Lung (tissue), 12 donors: ENCODE results near the gene KRTAP5-5. TPM values are rescaled to one million over a fixed set of nuclear protein-coding genes. Genes with fewer than 3 reads are reported as not detected.

Experiments
- ATAC-seq: fragments of 200-7000 bp; cut with Tn5 transposase; one replicate; pipeline ENCODE4 v1.9.1; 2020; ENCODE audit warnings: moderate number of reproducible peaks; ENCODE audit not compliant: insufficient read depth, low FRiP score
- DNase-seq, 3 donors: peaks; one replicate each; pipeline ENCODE4 v3.0.0-alpha.2; 2013 to 2017
- H3K27ac ChIP-seq, 2 donors: one replicate each; pipeline ENCODE4 v1.5.1; 2013; ENCODE audit warnings: mild to moderate bottlenecking in 2 of 2, moderate library complexity in 2 of 2, control low read depth in 1 of 2, inconsistent platforms in 1 of 2, low read depth in 1 of 2, low read length in 1 of 2
- H3K27me3 ChIP-seq, 3 donors: one replicate each; pipeline ENCODE4 v1.5.1; 2013; ENCODE audit warnings: low read length in 2 of 3; ENCODE audit not compliant: control insufficient read depth in 3 of 3, insufficient read depth in 3 of 3
- H3K36me3 ChIP-seq, 4 donors: one replicate each; pipeline ENCODE4 v1.5.1; 2013; ENCODE audit warnings: low read length in 4 of 4, mild to moderate bottlenecking in 1 of 4, moderate library complexity in 1 of 4; ENCODE audit not compliant: control insufficient read depth in 4 of 4, insufficient read depth in 4 of 4
- H3K4me1 ChIP-seq, 5 donors: one replicate each; pipeline ENCODE4 v1.5.1; 2013; ENCODE audit warnings: low read length in 5 of 5, mild to moderate bottlenecking in 2 of 5, moderate library complexity in 1 of 5; ENCODE audit not compliant: control insufficient read depth in 5 of 5, insufficient read depth in 5 of 5
- H3K4me3 ChIP-seq: one replicate; pipeline ENCODE4 v1.5.1; 2013; ENCODE audit warnings: mild to moderate bottlenecking, control low read depth, moderate library complexity
- H3K9ac ChIP-seq, 2 donors: one replicate each; pipeline ENCODE4 v1.5.1; 2013; ENCODE audit warnings: low read length in 2 of 2, control low read depth in 1 of 2; ENCODE audit not compliant: insufficient read depth in 1 of 2
- H3K9me3 ChIP-seq, 4 donors: one replicate each; pipeline ENCODE4 v1.5.1; 2013; ENCODE audit warnings: low read length in 3 of 4, mild to moderate bottlenecking in 1 of 4, moderate library complexity in 1 of 4; ENCODE audit not compliant: control insufficient read depth in 4 of 4, insufficient read depth in 3 of 4
- WGBS, 2 donors: extraction: QIAGEN DNeasy Blood & Tissue Kit; methylation state at CpG; one replicate each; pipeline ENCODE4 v1.1.7; 2013; 5-methylcytosine and 5-hydroxymethylcytosine counted together
- polyA plus RNA-seq, 2 donors: library from polyadenylated mRNA; stranded (reverse); fragments of 200-250 nt; gene quantifications; one replicate each; pipeline ENCODE4 v1.2.1, GENCODE V29; 2013
- total RNA-seq, 2 donors: library from RNA; depleted of rRNA in 1 of 2; stranded (reverse); fragments of >200 nt in 1 of 2; gene quantifications; one replicate each; pipeline ENCODE4 v1.2.1, GENCODE V29; 2014 to 2021
- TF ChIP-seq, protein P1 (sequence below): IDR thresholded peaks from 2 replicates; pipeline ENCODE4 v1.5.1; 2012; ENCODE audit warnings: mild to moderate bottlenecking; ENCODE audit errors: control extremely low read depth, extremely low read depth
- donor health status: control.
- donor health status: control.
- donor health status: Bipolar disorder and iron deficiency.
- donor health status: healthy.
- donor health status: DM: yes; HTN: yes; CAD: no.

The KRTAP5-5 gene
- total and polyA plus RNA-seq, 4 donors: not detected

DNA sequence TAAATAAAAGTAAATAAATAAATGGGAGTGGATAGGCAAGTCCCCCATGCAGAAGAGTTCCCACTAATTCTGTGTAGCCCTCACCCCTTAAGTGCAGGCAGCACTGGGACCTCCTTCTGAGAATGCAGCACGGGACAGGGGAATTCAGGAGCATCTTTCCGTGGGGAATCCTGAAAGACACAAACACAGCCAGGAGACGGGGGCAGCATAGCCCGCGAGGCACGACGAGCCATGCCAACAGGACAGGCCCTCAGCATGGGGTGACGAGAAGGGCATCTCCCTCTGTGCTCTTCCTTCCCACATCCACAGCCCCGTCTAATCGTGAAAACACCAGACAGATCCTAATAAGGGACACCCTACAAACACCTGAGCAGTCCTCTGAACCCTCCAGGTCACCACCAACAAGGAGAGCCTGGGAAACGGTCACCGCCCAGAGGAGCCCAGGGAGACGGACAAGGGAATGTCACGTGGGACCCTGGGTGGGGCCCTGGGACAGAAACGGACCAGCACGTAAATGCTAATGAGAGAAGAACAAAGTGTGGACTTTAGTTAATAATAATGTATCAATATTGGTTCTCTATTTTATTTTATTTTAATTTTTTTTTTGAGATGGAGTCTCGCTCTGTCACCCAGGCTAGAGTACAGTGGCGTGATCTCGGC, 6.8 kb downstream of the KRTAP5-5 start:
- Histone ChIP-seq H3K27ac (no peak overlapping the region), H3K27me3 (peaks cover 0 to 8% (median 0%) of the 10 kb centered on the region in 3 donors), H3K9ac (no peak overlapping the region), H3K4me1 (peaks cover 0 to 10% (median 0%) of the 10 kb centered on the region in 5 donors), H3K9me3 (no peaks in the 10 kb centered on the region), H3K4me3 (no peak overlapping the region), H3K36me3 (no peaks in the 10 kb centered on the region)
- DNase-seq (no peak), ATAC-seq (no peak)
- WGBS, 2 donors: 88 to 90% methylated on average over 19 of the region's 19 CpGs
- TF ChIP-seq, protein P1, sequence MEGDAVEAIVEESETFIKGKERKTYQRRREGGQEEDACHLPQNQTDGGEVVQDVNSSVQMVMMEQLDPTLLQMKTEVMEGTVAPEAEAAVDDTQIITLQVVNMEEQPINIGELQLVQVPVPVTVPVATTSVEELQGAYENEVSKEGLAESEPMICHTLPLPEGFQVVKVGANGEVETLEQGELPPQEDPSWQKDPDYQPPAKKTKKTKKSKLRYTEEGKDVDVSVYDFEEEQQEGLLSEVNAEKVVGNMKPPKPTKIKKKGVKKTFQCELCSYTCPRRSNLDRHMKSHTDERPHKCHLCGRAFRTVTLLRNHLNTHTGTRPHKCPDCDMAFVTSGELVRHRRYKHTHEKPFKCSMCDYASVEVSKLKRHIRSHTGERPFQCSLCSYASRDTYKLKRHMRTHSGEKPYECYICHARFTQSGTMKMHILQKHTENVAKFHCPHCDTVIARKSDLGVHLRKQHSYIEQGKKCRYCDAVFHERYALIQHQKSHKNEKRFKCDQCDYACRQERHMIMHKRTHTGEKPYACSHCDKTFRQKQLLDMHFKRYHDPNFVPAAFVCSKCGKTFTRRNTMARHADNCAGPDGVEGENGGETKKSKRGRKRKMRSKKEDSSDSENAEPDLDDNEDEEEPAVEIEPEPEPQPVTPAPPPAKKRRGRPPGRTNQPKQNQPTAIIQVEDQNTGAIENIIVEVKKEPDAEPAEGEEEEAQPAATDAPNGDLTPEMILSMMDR: no peak

DNA sequence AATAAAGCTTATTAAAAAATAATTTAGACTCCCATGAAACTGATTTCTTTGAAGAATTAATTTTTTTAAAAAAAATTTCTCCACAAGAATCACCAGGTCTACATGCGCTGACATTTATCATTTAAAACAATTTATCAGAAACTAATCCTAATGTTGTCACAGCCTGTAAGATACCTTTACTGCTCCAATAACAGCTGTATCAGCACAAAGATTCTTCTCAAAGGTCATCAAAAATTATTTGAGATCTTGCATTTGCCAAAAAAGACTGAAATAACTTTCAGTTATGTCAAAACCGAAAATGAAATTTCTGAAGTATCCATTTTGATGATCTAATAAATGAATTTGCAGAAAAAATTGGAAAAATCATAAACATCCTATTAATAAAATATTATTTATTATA, 8.1 kb downstream of the KRTAP5-5 start:
- Histone ChIP-seq H3K9me3 (no peaks in the 10 kb centered on the region), H3K4me1 (peaks cover 0 to 9% (median 0%) of the 10 kb centered on the region in 5 donors), H3K27ac (no peak overlapping the region), H3K4me3 (no peak overlapping the region), H3K36me3 (no peaks in the 10 kb centered on the region), H3K9ac (no peak overlapping the region), H3K27me3 (peaks cover 0 to 4% (median 0%) of the 10 kb centered on the region in 3 donors)
- ATAC-seq (no peak), DNase-seq (no peak)
- WGBS, 2 donors: 95 to 97% methylated on average over 2 of the region's 2 CpGs
- TF ChIP-seq, protein P1: no peak

DNA sequence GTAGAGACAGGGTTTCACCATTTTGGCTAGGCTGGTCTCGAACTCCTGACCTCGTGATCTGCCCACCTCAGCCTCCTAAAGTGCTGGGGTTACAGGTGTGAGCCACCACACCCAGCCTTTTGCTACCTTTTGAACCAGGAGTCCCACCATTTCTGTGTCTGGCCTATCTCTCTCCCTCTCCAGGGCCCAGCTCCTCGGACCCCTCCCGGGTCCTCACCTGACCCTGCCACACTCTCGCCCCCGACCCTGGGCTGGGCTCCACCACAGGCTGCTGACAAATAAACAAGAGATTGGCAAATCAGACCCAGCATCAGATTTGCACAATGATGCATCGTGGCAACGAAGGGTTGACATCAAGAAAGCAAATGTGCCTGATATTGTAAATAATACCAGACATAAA, 8.8 kb downstream of the KRTAP5-5 start:
- WGBS, 2 donors: 69 to 84% methylated on average over 8 of the region's 8 CpGs
- H3K9ac ChIP-seq: no peak overlapping the region
- ATAC-seq (no peak), DNase-seq (no peak)
- H3K27me3 ChIP-seq: peaks cover 0 to 4% (median 0%) of the 10 kb centered on the region in 3 donors
- no peaks in the 10 kb centered on the region for H3K36me3 ChIP-seq
- no peak overlapping the region for H3K4me3 ChIP-seq
- no peaks in the 10 kb centered on the region for H3K9me3 ChIP-seq
- H3K27ac ChIP-seq: peak overlapping the region in 1 of 2 donors; percentile 4
- TF ChIP-seq, protein P1: no peak
- peaks cover 0 to 9% (median 0%) of the 10 kb centered on the region in 5 donors for H3K4me1 ChIP-seq
